Renal cortical epithelial cell (primary cell): ENCODE results near the gene LTBP3. TPM values are rescaled to one million over a fixed set of nuclear protein-coding genes. Genes with fewer than 3 reads are reported as not detected.
A peak's percentile ranks its signal among the peaks of the same experiment; 100 is the strongest.

Experiments
- DNase-seq: peaks from one replicate; pipeline ENCODE4 v3.0.0-alpha.2; 2011; ENCODE audit warnings: low read depth
- total RNA-seq: library from RNA; depleted of rRNA; stranded (reverse); fragments of >200 nt; gene quantifications from 2 replicates; pipeline ENCODE4 v1.2.3, GENCODE V29; 2014

LTBP3 gene
- total RNA-seq, 1 donor from 2014 or later = 82.8 TPM

DNA sequence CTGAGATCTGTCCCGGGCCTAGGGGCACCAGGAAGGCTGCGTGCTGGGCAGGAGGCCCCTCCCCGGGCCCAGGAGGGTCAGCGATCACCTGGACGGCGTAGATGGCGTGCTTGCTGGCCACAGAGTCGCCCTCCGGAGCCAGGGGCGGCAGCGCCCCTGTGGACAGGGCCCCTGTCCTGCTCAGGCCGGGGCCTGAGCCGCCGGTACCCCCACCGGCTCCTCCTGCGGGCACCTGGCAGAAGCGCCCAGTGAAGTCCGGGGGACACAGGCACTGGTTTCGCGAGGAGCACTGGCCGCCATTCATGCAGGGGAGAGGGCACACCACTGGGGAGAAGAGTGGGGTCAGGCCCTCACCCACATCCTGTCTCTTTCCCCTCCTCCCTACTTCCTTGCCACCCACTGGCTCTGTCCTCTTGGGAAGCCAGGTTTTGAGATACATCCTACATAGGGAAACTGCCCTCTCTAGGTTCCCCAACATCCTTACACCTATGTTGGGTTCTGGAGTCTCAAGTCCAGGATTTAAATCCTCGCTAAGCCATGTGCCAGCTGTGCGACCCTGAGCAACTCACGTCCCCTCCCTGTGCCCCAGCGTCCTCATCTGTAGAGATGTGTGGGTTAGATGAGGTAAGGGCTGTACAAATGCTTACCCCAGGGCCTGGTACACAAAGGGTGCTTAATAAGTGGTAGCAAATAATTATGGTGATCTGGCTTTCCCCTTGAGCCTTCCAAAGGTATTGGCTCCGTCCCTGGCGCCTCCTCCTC, 3.9 kb downstream of the LTBP3 start:
- no peak for DNase-seq

DNA sequence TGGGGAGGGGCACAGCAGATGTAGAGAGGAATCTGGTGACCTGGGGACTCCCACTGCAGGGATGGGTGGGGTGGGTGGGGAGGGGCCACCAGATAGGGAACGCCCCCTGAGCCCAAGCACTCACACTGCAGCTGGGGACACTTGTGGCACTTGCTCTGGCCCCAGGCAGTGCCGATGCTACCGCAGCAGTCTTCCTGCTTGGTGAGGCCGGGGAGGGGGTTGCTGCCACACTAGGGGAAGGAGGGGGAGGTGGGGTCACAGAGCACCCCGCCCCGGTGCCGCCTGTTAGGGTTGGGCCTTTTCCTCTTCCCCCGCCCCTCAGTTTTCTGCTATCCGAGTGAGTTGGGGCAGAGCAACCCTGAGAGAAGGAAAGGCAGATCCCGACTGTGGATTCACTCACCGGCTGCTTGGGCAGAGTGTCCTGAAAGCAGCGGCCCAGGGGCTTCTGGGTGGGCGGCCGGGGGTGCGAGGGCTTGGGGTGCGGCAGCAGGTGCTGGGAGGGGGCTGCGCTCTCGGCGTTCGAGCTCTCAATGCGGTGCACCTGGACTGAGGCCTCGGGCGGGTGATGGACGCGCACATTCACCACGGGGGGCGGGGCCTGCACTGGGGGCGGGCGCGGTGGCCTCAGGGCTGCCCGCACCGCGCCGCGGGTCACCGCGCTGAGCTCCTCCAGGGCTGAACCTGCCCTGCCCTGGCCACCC, 4.7 kb downstream of the LTBP3 start:
- DNase-seq = no peak

DNA sequence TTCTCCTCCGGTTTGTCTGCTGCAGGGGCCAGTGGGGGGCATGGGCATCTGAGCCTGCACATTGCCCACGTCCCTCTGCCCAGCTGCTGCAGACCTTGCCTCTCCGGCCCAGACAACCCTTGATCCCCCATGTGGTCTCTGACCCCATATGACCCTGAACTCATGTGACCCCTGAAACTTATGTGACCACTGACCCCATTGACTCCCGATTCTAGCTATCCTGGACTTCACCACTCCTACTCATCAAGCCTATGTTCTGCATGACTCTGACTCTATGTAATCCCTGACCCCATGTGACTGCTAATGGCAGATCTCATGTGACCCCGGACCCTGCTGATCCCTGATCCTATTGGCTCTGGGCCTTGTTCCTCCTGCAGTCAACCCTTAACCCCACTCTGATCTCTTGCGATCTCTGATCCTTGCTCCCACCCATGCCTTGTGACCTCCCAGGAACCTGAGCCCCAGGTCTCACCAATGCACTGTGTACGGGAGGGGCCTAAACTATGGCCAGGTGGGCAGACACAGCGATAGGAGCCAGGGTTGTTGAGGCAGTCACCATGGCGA, 5.7 kb downstream of the LTBP3 start:
- no peak for DNase-seq

DNA sequence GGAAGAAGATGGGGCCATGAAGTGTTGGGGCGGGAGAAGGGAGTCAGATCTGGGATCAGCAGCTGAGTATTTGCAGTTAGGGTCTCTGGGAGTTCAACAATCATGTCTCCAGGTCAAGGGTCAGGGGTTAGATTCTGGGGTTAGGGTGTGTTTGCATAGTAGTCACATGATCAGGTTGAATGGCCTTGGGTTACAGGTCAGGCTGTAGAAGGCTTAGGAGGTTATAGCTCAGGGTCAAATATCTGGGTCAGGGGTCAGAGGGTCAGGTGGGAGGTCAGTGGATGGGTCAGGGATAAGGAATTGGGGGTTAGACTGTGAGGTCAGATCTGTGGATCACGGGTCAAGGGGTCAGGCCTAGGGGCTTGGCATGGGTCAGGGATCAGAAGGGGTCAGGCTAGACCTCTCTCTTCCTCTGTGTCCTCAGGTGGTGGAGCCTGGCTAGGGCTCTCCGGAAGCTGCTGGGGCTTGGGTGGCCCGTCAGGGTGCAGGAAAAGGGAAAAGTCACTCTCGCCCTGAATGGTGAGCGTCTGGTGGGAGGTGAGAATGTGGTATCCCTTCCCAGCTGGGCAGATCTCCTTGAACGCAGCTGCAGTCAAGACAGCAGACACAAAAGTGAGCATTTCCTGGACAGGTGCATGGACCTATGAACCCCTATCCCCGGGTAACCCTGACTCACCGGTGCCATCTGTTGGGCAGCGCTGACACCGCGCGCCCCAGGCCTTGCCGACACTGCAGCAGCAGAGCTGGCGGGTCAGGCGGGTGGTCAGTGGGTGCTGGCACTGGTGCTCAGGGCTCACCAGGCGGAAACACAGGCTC, 6.4 kb downstream of the LTBP3 start:
- DNase-seq = peak; percentile 26

DNA sequence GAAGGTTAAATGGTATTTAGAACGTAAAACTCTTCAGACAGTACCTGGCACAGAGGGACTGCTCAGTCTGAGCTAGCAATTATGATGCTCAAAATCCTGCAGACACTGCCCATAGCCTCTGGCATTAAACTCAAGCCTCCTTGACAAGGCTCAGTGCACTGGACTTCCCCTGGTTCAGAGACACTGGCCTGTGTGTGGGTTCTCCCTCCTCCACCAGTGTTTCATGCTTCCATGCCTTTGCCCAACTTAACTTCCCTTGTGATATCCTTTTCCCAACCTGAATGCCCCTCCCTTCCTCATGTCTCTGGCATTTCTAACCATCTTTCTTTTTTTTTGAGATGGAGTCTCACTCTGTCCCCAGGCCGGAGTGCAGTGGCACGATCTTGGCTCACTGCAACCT, 9.1 kb downstream of the LTBP3 start:
- peak; percentile 59 for DNase-seq

DNA sequence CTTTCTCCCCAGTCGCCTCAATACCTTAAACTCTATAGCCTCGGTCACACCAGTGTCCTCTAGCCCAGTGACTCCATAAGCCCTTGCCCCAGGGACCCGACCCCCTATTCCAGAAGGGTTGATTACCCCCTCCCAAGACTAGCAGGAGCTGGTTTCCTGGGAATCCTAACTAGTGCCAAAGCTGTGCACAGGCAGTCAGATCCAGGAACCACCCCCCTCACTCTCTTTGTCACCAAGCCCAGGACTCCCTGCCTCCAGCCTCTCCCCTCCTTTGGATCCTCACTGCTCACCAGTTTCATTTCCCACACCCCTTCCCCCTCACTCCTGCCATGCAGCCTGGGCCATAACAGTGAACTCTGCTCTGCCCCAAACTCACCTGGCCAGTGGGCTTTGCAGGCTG, 9.8 kb downstream of the LTBP3 start:
- no peak for DNase-seq

DNA sequence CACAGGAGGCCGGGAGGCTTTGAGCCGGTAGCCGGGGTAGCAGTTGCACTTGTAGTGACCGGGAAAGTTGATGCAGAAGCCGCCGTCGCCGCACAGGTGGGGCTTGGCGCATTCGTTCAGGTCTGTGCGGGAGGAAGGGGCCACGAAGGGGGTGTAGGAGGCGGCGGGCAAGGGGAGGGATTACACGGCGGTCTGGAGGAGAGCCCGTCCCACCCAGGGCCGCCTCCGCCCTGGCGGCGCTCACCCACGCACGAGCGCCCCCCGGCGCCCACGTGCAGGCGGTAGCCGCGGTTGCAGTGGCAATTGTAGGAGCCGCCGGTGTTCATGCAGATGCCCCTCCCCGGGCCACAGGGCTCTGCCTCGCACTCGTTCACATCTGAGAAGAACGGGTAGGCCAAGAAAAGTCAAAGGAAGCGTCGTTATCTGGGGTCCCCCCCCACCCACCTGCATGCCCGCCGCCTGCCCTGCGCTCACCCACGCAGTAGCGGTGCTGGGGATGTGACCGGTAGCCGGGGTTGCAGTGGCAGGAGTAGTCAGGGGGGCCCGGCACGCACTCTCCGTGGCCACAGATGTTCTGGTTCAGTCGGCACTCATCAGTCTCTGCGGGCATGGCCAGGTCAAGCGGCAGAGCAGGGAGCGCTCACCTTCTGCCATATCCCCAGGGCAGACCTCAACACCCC, 10.6 kb downstream of the LTBP3 start:
- no peak for DNase-seq

DNA sequence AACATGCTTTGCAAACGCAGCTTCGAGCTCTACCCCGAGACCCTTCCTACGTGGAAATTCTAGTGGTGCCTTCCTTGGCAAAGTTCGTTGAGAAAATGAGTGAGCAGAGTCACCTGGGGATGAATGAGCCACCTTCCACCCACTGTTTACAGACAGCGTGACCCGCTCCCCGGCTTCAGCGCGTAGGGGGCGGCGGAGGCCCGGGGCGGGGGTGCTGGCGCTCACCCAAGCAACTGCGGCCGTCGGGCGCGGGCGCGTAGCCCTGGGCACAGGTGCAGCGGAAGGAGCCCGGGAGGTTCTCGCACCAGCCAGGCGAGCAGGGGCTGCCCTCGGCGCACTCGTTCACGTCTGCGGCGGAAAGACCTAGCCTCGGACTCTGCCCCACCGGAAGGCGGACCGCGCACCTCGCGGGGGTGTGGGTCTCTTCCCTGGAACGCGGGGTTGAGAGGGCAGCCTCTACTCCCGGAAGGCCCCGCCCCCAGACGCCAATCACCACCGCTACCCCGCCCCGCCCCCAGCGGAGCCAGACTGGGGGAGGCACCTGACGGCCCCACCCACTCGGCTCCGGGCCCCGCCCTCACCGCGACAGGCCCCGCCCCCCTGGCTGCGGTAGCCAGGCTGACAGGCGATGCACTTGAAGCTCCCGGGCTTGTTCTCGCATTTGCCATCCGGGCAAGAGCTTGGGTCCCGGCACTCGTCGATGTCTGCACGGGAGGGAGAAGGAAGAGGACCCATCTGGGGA, 11.8 kb downstream of the LTBP3 start:
- peak; percentile 48 for DNase-seq

DNA sequence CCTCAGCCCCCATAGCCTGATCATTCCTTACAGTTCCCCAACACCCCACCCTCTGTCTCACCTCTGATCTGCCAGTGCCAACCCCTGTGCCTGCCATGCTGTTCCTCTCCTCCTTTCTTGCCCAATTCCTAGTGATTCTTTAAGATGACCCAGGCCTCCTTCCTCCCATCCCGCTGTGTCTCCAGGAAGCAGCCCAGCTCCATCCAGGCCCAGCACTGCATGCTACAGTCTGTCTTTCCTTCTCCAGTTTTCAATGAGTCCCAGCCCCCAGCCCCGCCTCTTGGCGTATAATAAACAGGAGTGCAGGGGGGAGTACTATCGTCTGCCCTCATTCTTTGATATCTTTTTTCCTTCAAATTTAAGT, 12.3 kb downstream of the LTBP3 start:
- DNase-seq = no peak

DNA sequence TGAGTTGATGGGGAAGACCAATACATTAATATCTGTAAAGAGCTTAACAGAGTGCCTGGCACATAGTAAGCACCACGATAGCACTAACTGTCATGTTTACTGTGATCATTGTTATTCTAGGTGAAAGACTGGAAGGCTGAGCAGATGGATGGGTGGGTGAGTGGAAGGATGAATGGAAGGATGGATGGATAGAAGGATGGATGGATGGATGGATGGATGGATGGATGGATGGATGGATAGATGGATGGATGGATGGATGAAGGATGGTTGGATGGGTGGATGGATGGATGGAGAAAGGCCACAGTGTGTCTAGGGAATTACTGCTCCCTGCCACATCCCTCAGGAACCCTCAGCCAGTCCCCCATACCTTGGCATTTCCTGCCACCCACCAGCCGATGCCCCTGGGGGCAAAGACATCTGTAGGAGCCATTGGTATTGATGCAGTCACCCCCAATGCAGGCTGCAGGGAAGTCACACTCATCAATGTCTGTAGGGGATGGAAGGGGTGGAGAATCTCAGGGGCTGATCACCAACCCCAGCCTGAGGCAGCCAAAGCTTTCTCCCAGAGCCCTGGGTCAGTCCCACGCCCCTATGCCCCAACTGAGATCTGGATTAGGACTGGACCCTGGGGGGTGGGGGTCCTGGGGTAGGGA, 15.3 kb downstream of the LTBP3 start:
- DNase-seq = no peak

DNA sequence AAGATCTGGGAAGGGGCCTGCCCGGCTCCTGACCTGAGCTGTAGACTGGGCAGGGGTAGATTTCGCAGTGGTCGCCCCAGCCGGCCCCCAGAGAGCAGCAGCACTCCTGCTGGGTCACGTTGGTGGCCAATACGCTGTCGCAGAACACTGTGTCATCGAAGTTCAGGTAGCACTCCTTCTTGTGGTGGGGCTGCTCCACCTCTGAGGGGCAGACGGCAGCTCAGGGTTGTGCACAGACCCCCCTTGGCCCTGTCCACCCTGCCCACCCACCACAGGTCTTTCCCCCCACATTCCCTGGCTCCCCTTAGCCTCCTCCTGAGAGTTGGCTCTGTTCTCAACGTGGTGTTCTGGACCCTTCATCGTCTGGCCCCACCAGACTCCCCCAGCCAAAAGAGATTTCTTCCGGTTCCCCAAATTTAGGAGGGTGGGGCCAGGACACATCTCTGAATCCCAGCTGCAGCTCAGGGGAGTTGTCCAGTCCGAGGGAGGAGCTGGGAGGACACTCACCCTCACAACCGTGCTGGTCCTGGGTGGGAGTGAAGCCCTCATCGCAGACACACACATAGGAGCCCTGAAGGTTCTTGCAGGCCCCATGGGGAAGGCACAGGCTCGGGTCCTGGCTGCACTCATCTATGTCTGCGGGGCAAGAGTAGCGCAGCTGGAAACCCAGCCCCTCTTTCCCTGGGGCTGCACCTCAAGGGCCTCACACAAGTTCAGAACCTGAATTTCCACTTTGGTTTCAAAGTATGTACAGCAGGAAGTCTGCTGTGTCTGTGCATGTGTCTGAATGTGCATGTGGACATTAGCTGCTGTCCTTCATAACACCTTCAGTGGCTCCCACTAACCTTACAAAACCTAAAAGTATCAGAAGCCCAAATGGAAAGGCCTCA, 16.8 kb downstream of the LTBP3 start:
- DNase-seq = no peak

DNA sequence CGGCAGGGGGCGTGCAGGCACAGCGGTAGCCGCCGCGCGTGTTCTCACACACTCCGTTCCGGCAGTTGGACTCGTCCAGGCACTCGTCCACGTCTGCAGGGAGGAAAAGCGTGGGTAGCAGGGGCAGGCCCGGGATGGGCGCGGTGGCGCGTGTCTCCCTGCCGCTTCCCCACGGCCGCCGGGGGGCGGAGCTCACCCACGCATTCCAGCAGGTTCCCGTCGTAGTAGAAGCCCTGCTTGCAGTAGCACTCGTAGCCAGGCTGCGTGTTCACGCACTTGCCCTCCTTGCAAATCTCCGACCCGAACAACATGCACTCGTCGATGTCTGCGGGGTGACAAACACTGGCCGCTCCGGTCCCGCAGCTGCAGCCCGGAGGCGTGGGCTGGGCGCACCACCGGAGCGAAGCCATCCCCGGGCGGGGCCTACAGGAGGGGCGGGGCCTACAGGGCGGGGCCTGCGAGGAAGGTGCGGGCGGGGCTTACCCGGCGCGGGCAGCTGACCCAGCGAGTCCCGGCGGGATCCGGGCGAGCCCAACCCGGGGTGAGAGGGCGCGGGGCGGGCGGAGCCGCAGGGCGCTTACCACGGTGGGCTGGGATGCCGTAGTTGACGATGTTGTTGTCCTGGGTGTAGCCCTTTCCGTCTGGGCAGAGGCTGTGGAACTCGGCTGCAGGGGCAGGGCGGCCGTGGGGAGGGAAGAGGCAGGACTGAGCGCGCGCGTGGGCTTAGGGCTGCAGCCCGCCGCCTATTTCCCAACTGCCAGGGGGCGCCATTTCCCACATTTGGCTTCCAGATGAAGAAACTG, 17.7 kb downstream of the LTBP3 start:
- DNase-seq = peak; percentile 64

DNA sequence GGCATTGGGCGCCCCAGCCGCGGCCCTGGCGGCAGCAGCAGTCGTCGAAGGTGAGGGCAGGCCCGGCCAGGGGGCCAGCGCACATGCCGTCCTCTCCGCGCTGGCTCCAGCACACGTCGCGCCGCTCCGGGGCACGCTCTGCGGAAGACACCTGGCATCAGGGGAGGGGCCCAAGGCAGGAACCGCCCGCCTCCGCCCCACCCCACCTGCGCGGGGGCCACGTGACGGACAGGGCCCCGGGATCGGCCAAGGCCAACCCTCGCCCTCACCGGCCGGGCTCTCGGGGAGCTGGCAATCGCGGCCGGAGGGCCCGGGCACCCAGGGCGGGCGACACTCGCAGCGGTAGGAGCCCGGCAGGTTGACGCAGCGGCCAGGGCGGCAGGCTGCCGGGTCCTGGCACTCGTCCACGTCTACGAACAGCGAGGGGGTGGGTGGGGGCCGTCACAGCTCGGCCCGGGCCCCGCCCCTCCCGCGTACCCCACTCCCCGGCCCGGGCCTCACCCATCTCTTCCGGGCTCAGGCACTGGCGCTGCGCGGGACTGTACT, 18.3 kb downstream of the LTBP3 start:
- no peak for DNase-seq

DNA sequence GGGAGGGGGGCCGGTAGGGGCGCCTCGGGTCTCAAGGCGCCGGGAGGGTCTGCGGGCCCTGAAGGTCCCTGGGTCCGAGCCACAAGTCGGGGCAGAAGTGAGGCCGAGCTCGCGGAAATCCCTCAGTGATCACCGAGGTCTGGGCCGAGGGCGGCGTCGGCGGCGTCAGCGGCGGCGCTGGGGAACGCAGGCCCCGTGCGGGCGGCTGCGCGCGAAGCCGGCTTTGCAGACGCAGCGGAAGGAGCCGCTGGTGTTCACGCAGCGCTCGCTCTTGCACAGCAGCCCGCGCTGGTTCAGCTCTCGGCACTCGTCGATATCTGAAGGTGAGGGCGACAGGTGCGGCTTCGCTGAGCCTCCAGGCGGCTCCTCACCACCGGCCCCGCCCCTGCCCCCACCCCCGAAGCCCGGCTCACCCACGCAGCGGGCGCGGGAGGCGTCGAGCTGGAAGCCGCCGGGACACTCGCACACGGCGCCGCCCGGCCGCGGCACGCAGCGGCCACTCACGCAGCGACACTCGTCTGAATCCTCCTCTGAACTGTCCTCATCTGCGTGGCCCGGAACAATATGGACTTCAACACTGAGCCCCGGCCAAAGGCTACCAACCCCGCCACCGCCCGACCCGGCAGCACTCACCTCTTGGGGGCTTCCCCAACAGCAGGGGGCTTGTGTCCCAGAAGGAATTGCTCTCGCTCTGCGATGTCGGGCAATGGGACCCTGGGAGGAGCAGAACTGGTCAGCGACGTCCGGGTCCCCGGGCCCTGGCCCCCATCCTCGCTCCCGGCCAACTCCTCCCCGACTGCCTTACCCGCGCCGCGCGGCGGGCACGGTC, 19.0 kb downstream of the LTBP3 start:
- no peak for DNase-seq

DNA sequence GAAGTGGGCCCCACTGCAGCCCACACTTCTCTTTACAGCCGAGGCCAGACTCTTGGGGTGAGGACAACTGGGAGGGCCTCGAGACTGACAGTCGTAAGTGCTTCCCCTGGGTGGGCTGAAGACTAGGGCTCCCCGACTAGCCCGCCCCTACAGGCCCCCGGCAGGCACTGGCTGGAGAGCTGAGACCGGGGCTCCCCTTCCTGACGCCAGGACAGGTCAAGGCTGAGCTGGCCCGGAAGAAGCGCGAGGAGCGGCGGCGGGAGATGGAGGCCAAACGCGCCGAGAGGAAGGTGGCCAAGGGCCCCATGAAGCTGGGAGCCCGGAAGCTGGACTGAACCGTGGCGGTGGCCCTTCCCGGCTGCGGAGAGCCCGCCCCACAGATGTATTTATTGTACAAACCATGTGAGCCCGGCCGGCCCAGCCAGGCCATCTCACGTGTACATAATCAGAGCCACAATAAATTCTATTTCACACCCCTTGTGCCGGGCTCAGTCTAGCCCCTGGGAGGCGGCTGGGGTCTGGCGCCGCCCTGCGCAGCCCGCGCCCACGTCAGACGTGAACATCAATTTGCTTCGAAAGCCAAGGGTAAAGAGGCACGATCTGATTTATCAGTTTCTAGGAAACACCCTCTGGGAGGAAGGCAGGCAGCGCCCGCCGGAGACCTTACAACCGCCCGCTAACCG, 19.8 kb downstream of the LTBP3 start:
- DNase-seq = no peak

DNA sequence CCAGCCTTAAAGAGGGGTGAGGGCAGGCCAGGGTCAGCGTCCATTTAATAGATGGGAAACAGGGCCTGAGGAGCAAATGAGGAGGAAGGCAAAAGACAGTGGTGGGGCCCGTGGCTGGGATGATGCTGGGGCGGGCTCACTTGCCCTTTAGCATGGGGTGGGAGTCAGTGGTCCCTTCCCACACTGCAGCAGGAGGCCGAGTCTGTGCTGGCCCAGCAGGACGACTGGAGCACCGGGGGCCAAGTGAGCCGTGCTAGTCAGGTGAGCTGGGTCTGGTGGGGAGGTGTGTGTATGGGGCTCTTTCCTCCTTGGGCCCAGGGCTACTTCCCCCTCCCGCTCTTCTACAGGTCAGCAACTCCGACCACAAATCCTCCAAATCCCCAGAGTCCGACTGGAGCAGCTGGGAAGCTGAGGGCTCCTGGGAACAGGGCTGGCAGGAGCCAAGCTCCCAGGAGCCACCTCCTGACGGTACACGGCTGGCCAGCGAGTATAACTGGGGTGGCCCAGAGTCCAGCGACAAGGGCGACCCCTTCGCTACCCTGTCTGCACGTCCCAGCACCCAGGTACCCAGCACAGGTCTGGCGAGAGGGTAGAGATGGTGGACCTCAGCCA, 20.4 kb downstream of the LTBP3 start:
- DNase-seq = no peak

DNA sequence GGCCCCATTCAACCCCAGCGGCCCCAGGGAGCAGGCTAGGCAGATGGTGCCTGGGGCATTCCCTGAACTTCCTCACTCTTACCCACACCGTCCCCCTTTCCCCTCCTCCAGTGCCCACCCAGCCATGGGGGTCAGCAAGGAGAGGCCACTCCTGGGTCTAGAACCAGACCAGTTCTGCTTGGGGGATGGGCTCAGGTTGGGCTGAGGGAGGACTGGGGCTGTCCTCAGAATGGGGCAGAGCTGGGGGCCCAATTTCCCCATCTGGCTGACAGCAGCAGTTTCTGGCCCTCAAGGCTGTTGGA, 20.9 kb downstream of the LTBP3 start:
- no peak for DNase-seq
